A673 (cell line): ENCODE measurements around the gene ATP5ME. TPM values are rescaled to one million over a fixed set of nuclear protein-coding genes. Genes with fewer than 3 reads are reported as not detected.
A peak's percentile ranks its signal among the peaks of the same experiment; 100 is the strongest.

Experiments used
- Bru-seq: library from RNA; stranded (reverse); fragments of 400-500 nt; gene quantifications from one replicate; lab custom pipeline; 2021; lab: Mats Ljungman, UMichigan
- BruChase-seq, 2 experiments: library from RNA; stranded (reverse); fragments of 400-500 nt; gene quantifications; one replicate each; lab custom pipeline; 2021; lab: Mats Ljungman, UMichigan
- BruUV-seq: library from RNA; stranded (reverse); fragments of 400-500 nt; replicated peaks from 2 replicates; lab custom pipeline; 2021; lab: Mats Ljungman, UMichigan
- CTCF ChIA-PET: fragments of 300-600 bp; sonication (Branson Sonifier 250); formaldehyde crosslinking; loops from one replicate; lab custom pipeline; 2022; ENCODE audit warnings: antibody characterized with exemption; lab: Charles Lee
- POLR2A ChIA-PET: fragments of 300-600 bp; sonication (Branson Sonifier 250); formaldehyde crosslinking; loops from one replicate; lab custom pipeline; 2022; ENCODE audit warnings: antibody characterized with exemption; ENCODE audit not compliant: low non-redundant PET; lab: Charles Lee
- DNase-seq: peaks from one replicate; pipeline ENCODE4 v3.0.0-alpha.2; 2015; ENCODE audit warnings: low spot score
- H3K27ac ChIP-seq: fragments of 200-600 bp; sonication (generic); 2 replicates; pipeline ENCODE4 v1.5.1; 2016; ENCODE audit warnings: mixed run types, low read depth, mild to moderate bottlenecking, mixed read lengths, antibody characterized with exemption, low read length; ENCODE audit not compliant: poor library complexity, severe bottlenecking
- H3K27me3 ChIP-seq: fragments of 200-600 bp; sonication (generic); replicated peaks from 2 replicates; pipeline ENCODE4 v1.6.1; 2017; ENCODE audit warnings: mixed run types, low read depth, mild to moderate bottlenecking, mixed read lengths, antibody characterized with exemption, low read length; ENCODE audit not compliant: insufficient read depth, poor library complexity
- H3K36me3 ChIP-seq: fragments of 200-600 bp; sonication (generic); 2 replicates; pipeline ENCODE4 v1.6.1; 2016; ENCODE audit warnings: mixed run types, mild to moderate bottlenecking, mixed read lengths, antibody characterized with exemption, low read length; ENCODE audit not compliant: insufficient read depth, poor library complexity, severe bottlenecking
- H3K4me1 ChIP-seq: fragments of 200-600 bp; sonication (generic); 2 replicates; pipeline ENCODE4 v1.6.1; 2017; ENCODE audit warnings: mixed run types, mild to moderate bottlenecking, mixed read lengths, antibody characterized with exemption, low read length; ENCODE audit not compliant: insufficient read depth, poor library complexity, severe bottlenecking
- H3K4me3 ChIP-seq: fragments of 200-600 bp; sonication (generic); 2 replicates; pipeline ENCODE4 v1.5.1; 2016; ENCODE audit warnings: low read depth, mixed run types, mild to moderate bottlenecking, mixed read lengths, low read length; ENCODE audit not compliant: poor library complexity, severe bottlenecking
- H3K9me3 ChIP-seq: fragments of 200-600 bp; sonication (generic); 2 replicates; pipeline ENCODE4 v1.6.1; 2016; ENCODE audit warnings: mixed run types, low read depth, mild to moderate bottlenecking, mixed read lengths, antibody characterized with exemption, low read length; ENCODE audit not compliant: poor library complexity, severe bottlenecking
- EZH2 ChIP-seq: fragments of 200-600 bp; sonication (generic); IDR thresholded peaks from 2 replicates; pipeline ENCODE4 v1.6.1; 2017; ENCODE audit warnings: borderline replicate concordance, low read depth, mild to moderate bottlenecking, mixed read lengths, antibody characterized with exemption, low read length; ENCODE audit not compliant: poor library complexity, severe bottlenecking
- intact Hi-C: fragments of 100-400 bp; cut with micrococcal nuclease; formaldehyde crosslinking; loops from one replicate; pipeline ENCODE4 v1.10.0; 2022; ENCODE audit not compliant: unreplicated experiment
- long read RNA-seq: library from polyadenylated mRNA; stranded (forward); transcript quantifications from one replicate; pipeline ENCODE4 v2.0.0, GENCODE V29; 2022
- total RNA-seq: library from RNA; stranded (reverse); gene quantifications from 2 replicates; pipeline ENCODE4 v1.2.3, GENCODE V29; 2021
- TF ChIP-seq, protein P1 (sequence below): fragments of 300-800, 200-600 bp; sonication (generic); conservative IDR thresholded peaks from 2 replicates; pipeline ENCODE4 v1.5.1; 2017; ENCODE audit warnings: low read depth, mild to moderate bottlenecking, antibody characterized with exemption, low read length, moderate library complexity, mixed read lengths

Gene ATP5ME
- 362 and 383 TPM in 2 replicates for total RNA-seq
- Bru-seq, nascent RNA = percentile 76 among the genes with signal in this experiment
- percentile 79 among the genes with signal in this experiment for BruChase-seq, experiment 1, labeled RNA remaining after a 2-hour chase
- percentile 80 among the genes with signal in this experiment for BruChase-seq, experiment 2, labeled RNA remaining after a 6-hour chase
- long read RNA-seq, transcript ATP5ME-202 (3 exons, 300 nt) = minor isoform, 21 of 414 reads
- long read RNA-seq, transcript ATP5ME-201 (4 exons, 365 nt) = major isoform, 384 of 414 reads
- long read RNA-seq, partial matches to known transcripts = 2 of 414 reads
- long read RNA-seq, other reads (novel, unspliced or antisense) = 3 of 414 reads

DNA sequence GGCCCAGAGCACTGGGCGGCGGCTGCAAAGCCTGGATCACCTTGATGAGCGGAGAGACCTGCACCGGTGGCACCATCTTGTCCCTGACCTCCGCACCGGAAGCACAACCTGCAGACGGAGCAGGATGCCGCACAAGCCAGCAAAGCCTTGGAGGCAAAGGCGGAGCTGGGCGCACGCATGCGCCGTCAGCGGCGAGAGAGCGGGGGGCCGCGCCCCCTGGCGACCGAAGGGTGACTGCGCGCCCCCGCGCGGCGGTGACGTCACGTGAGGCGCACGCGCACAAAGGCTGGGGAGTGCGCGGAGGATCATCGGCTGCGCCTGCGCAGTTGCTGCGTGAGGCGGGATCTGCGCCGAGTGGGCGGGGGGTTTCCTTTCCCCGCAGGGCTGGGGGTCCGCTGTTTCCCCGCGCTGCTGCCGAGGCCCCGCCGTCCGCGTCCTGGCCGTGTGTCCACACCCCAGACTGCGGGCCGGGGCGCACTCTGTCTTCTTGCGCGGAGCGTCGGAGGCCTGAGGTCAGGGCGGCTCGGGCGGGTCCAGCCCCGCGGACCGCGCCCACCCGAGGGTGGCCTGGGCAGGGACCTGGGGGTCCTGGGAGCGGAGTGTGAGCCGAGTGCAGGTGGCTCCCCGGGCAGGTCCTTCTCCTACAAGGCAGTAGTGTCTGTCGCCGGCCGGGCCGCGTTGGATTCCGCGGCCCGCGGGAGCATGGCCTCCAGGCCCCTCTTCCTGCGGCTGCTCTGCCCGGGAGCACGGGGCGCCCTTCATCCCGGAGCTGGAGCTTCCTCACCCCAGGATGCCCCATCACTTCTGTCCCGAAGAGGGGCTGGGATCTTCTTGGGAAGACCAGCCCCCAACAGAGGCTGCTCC, at the start of gene ATP5ME, which contains the start of gene MYL5:
ATP5ME (minus strand) TSS at position 105 of the 864 bp plus-strand sequence; CDS start at position 76, 29 bp downstream.
MYL5 (plus strand) TSS at position 371 of the 864 bp plus-strand sequence. CDS start 3,485 bp downstream, outside the sequence.
- Histone ChIP-seq H3K27me3 (no peaks in the 10 kb centered on the region), H3K4me3 (peak within 1 kb of the TSS; percentile 98), H3K36me3 (peaks cover 22% of the 10 kb centered on the region), H3K27ac (peak within 1 kb of the TSS; percentile 98), H3K9me3 (no peaks in the 10 kb centered on the region), H3K4me1 (peaks cover 14% of the 10 kb centered on the region)
- intact Hi-C loops = no loop called here
- no peak for TF ChIP-seq EZH2
- TF ChIP-seq, protein P1, sequence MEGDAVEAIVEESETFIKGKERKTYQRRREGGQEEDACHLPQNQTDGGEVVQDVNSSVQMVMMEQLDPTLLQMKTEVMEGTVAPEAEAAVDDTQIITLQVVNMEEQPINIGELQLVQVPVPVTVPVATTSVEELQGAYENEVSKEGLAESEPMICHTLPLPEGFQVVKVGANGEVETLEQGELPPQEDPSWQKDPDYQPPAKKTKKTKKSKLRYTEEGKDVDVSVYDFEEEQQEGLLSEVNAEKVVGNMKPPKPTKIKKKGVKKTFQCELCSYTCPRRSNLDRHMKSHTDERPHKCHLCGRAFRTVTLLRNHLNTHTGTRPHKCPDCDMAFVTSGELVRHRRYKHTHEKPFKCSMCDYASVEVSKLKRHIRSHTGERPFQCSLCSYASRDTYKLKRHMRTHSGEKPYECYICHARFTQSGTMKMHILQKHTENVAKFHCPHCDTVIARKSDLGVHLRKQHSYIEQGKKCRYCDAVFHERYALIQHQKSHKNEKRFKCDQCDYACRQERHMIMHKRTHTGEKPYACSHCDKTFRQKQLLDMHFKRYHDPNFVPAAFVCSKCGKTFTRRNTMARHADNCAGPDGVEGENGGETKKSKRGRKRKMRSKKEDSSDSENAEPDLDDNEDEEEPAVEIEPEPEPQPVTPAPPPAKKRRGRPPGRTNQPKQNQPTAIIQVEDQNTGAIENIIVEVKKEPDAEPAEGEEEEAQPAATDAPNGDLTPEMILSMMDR = peak; percentile 97
- DNase-seq = peak; percentile 97
- ChIA-PET CTCF (interaction anchor here (0.5 to 1.6 kb wide), 4 partner anchors 11 to 110 kb away, joined by 3 to 6 read pairs (median 4); no protein-coding TSS in a partner anchor), POLR2A (interaction anchor here (0.6 kb wide), 1 partner anchor 14 kb away, joined by 3 read pairs; no protein-coding TSS in a partner anchor)
- no TSS peak for BruUV-seq

DNA sequence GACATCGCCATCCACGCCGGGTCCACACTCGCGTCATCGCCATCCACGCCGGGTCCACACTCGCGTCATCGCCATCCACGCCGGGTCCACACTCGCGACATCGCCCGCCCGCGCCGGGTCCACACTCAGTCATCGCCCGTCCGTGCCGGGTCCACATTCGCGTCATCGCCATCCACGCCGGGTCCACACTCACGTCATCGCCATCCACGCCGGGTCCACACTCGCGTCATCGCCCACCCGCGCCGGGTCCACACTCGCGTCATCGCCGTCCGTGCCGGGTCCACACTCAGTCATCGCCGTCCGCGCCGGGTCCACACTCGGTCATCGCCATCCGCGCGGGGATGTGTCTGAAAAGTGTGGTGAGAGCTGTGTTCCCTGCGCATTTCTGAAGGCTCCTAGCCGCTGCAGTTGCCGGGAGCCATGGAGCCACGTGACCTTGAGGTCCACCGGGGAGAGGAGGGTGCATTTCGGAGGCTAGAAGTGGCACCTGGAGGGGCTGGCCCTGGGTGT, 48.8 kb upstream of the ATP5ME start:
- no peak for DNase-seq
- ChIA-PET CTCF (no interaction called here), POLR2A (no interaction called here)
- TF ChIP-seq EZH2 = no peak
- TF ChIP-seq, protein P1 = no peak
- Histone ChIP-seq H3K27me3 (no peaks in the 10 kb centered on the region), H3K4me1 (peaks cover 12% of the 10 kb centered on the region), H3K9me3 (no peaks in the 10 kb centered on the region), H3K36me3 (peaks cover 6% of the 10 kb centered on the region), H3K4me3 (no peak overlapping the region), H3K27ac (no peak overlapping the region)
- intact Hi-C loops = no loop called here
- no TSS peak for BruUV-seq

DNA sequence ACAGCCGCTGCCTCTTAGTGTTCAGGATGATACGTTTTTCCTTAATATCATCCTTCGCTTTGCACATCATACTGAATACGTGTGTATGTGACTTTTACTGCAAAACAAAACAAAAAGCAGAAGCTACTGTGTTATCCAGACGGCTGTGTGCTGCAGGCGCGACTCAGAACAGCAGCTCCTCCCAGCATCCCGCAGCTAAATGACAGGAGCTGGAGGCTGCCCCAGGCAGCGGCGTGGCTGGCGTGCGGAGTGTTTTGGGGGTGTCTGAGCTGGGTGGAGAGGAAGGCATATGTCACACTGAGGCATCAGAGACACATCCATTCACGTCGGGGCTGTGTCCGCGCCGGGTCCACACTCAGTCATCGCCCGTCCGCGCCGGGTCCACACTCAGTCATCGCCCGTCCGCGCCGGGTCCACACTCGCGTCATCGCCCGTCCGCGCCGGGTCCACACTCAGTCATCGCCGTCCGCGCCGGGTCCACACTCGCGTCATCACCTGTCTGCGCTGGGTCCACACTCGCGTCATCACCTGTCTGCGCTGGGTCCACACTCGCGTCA, 48.2 kb upstream of the ATP5ME start:
- peaks cover 6% of the 10 kb centered on the region for H3K36me3 ChIP-seq
- CTCF ChIA-PET = no interaction called here
- BruUV-seq = no TSS peak
- no peak overlapping the region for H3K4me3 ChIP-seq
- peaks cover 12% of the 10 kb centered on the region for H3K4me1 ChIP-seq
- intact Hi-C loops = no loop called here
- no peak overlapping the region for H3K27ac ChIP-seq
- TF ChIP-seq EZH2 = no peak
- TF ChIP-seq, protein P1 = no peak
- no peaks in the 10 kb centered on the region for H3K9me3 ChIP-seq
- no peaks in the 10 kb centered on the region for H3K27me3 ChIP-seq
- POLR2A ChIA-PET = no interaction called here
- DNase-seq = no peak
